Suprapubic skin (tissue), 4 donors: ENCODE data around the gene PIGS. TPM values are rescaled to one million over a fixed set of nuclear protein-coding genes. Genes with fewer than 3 reads are reported as not detected.
"Not testable (repeated sequence)": the region's sequence is repeated elsewhere in the genome, so short reads cannot be mapped to it uniquely, and the experiment has no call there.

Experiments used
- DNase-seq, 2 donors: peaks; one replicate each; pipeline ENCODE4 v3.0.0-alpha.2; 2019; ENCODE audit warnings: low spot score in 2 of 2
- H3K27ac ChIP-seq: fragments of 200-600 bp; sonication (generic); one replicate; pipeline ENCODE4 v1.5.1; 2019
- H3K27me3 ChIP-seq: fragments of 200-600 bp; sonication (generic); one replicate; pipeline ENCODE4 v1.5.1; 2019
- H3K36me3 ChIP-seq: fragments of 200-600 bp; sonication (generic); one replicate; pipeline ENCODE4 v1.5.1; 2019
- H3K4me1 ChIP-seq: fragments of 200-600 bp; sonication (generic); one replicate; pipeline ENCODE4 v1.5.1; 2019
- H3K4me3 ChIP-seq: fragments of 200-600 bp; sonication (generic); one replicate; pipeline ENCODE4 v1.5.1; 2019; ENCODE audit warnings: mild to moderate bottlenecking
- H3K9me3 ChIP-seq: fragments of 200-600 bp; sonication (generic); one replicate; pipeline ENCODE4 v1.5.1; 2019
- EP300 ChIP-seq: sonication (generic); formaldehyde crosslinking; IDR thresholded peaks from one replicate; pipeline ENCODE4 v1.6.1; 2017; ENCODE audit warnings: antibody characterized with exemption
- POLR2A ChIP-seq, 2 donors: fragments of 450-650 bp; IDR thresholded peaks; one replicate each; pipeline ENCODE4 v1.6.1; 2017; ENCODE audit warnings: antibody characterized with exemption in 2 of 2, mild to moderate bottlenecking in 2 of 2, moderate library complexity in 2 of 2
- POLR2AphosphoS5 ChIP-seq, 3 donors: sonication (generic); formaldehyde crosslinking; IDR thresholded peaks; one replicate each; pipeline ENCODE4 v1.6.1; 2017; ENCODE audit warnings: antibody characterized with exemption in 3 of 3
- WGBS: methylation state at CpG from one replicate; pipeline ENCODE4 v1.1.5; 2018; 5-methylcytosine and 5-hydroxymethylcytosine counted together
- total RNA-seq, 4 donors: library from RNA; depleted of rRNA; stranded (reverse); fragments of >200 nt; gene quantifications; one replicate each; pipeline ENCODE4 v1.1.0, GENCODE V29; 2016
- TF ChIP-seq, protein P1 (sequence below), 2 donors: fragments of 200-600 bp in 1 of 2; fragments of 450-650 bp in 1 of 2; sonication (generic) in 1 of 2; IDR thresholded peaks; one replicate each; pipeline ENCODE4 v1.5.1; 2016 to 2019; ENCODE audit warnings: antibody characterized with exemption in 2 of 2, mild to moderate bottlenecking in 1 of 2, moderate library complexity in 1 of 2

Gene PIGS
- total RNA-seq, 4 donors from 2014 or later, result 38.1 to 76.4 (median 59.2) TPM

DNA sequence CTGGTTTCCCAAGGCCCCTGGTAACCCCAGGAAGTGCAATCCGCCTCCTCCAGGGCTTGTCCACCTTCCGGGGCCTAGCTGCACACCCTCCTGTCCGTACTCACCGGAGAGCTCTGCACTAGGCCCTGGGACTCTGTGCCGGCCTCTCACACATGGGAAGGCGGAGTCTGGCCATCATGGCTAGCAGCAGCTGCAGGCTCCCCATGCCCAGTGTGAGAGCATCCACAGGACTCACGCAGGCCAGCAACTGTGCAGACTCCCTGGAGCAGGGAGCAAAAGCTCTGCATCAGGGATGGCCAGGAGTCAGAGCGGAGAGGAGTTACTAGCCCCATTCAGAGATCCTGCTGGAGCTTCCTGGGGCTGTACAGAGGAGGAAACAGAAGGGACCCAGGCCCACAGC is 44.9 kb downstream of the PIGS start:
- no peak overlapping the region for H3K27ac ChIP-seq
- H3K9me3 ChIP-seq, result no peaks in the 10 kb centered on the region
- 56% methylated on average over 5 of the region's 8 CpGs for WGBS
- H3K27me3 ChIP-seq, result no peaks in the 10 kb centered on the region
- no peaks in the 10 kb centered on the region for H3K36me3 ChIP-seq
- TF ChIP-seq EP300 (no peak), POLR2A (IDR thresholded peaks at IDR 0.05) (no peak), POLR2AphosphoS5 (IDR thresholded peaks at IDR 0.05) (no peak)
- TF ChIP-seq, protein P1, sequence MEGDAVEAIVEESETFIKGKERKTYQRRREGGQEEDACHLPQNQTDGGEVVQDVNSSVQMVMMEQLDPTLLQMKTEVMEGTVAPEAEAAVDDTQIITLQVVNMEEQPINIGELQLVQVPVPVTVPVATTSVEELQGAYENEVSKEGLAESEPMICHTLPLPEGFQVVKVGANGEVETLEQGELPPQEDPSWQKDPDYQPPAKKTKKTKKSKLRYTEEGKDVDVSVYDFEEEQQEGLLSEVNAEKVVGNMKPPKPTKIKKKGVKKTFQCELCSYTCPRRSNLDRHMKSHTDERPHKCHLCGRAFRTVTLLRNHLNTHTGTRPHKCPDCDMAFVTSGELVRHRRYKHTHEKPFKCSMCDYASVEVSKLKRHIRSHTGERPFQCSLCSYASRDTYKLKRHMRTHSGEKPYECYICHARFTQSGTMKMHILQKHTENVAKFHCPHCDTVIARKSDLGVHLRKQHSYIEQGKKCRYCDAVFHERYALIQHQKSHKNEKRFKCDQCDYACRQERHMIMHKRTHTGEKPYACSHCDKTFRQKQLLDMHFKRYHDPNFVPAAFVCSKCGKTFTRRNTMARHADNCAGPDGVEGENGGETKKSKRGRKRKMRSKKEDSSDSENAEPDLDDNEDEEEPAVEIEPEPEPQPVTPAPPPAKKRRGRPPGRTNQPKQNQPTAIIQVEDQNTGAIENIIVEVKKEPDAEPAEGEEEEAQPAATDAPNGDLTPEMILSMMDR (IDR thresholded peaks at IDR 0.05), result no peak
- no peak for DNase-seq
- no peak overlapping the region for H3K4me3 ChIP-seq
- H3K4me1 ChIP-seq, result peaks cover 56% of the 10 kb centered on the region

DNA sequence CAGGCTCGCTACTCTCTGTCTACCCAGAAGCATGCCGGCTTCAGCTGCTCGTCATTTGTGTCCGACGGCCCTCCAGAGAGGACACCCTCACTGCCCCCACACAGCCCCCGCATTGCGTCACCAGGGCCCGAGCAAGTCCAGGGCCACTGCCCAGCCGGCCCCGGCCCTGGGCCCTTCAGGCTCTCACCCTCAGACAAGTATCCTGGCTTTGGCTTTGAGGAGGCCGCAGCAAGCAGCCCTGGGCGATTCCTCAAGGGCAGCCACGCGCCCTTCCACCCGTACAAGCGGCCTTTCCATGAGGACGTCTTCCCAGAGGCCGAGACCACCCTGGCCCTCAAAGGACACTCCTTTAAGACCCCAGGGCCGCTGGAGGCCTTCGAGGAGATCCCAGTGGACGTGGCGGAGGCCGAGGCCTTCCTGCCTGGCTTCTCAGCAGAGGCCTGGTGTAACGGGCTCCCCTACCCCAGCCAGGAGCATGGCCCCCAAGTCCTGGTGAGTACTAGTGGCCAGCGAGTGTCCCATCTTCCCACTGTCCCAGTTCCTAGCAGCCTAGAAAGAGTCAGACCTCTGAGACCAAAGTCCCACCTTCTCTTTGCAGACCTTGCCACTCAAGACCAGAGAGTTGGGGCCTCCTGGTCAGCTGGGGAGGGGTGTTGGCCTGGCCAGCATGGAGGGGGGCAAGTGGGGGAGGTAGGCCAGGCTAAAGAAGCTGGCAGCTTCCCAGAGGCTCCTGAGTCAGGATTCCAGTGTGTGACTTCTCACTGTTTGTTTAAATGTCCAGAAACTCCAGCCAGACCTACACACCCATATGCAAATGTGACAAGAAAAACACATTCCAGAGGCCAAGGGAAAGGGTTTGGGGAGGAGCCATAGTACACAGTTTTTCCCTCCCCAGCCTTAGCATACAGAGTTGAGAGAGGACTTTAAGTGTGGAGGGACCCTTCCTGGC is 46.6 kb downstream of the PIGS start:
- 84% methylated on average over 23 of the region's 25 CpGs for WGBS

DNA sequence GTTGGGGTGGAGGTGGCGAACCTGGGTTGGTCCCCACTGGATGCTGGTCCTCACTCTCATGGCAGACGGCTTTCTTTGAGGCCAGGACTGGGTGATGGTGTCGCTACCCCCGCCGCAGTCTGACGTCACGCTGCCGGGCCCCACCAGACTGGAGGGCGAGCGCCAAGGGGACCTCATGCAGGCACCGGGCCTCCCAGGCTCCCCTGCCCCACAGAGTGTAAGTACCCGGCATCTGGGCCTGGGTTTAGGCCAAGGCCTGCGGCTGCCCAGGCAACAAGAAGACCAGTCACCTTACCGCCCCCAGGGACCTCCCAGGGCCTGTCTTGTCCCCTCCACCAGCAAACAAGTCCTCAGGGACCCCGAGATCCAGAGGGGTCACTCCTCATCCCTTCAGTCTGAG is 47.4 kb downstream of the PIGS start:
- 92% methylated on average over 15 of the region's 15 CpGs for WGBS
- Histone ChIP-seq H3K36me3 (no peaks in the 10 kb centered on the region), H3K4me1 (peaks cover 40% of the 10 kb centered on the region), H3K27me3 (no peaks in the 10 kb centered on the region), H3K4me3 (no peak overlapping the region), H3K9me3 (no peaks in the 10 kb centered on the region), H3K27ac (no peak overlapping the region)
- TF ChIP-seq, protein P1 (IDR thresholded peaks at IDR 0.05), result no peak
- no peak for TF ChIP-seq EP300
- no peak for TF ChIP-seq POLR2A (IDR thresholded peaks at IDR 0.05)
- no peak for DNase-seq

More for the DNA sequence above, 46.6 kb downstream of the PIGS start:
- Histone ChIP-seq H3K4me1 (peaks cover 41% of the 10 kb centered on the region), H3K27me3 (no peaks in the 10 kb centered on the region), H3K9me3 (no peaks in the 10 kb centered on the region), H3K4me3 (no peak overlapping the region), H3K27ac (peak overlapping the region; percentile 29), H3K36me3 (no peaks in the 10 kb centered on the region)
- TF ChIP-seq EP300 (no peak), POLR2AphosphoS5 (IDR thresholded peaks at IDR 0.05) (no peak), POLR2A (IDR thresholded peaks at IDR 0.05) (no peak)
- TF ChIP-seq, protein P1 (IDR thresholded peaks at IDR 0.05), result no peak
- no peak for DNase-seq

DNA sequence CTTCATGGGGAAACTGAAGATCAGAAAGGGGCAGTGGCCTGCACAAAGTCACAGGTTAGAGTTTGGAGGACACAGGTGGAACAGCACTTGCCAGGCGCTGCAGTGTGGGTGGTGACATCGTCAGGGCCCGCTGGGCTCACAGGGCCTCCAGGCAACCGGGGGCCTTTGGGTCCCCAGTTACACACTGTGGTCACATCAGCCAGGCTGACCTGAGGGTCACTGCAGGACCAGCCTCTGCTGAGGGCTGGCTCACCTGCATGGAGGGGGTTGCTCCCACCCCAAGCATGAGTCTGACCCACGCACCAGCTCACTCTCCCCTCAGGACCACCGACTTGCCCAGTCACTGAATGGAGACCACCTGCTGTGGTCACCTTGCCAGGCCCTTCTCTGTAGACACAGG is 48.1 kb downstream of the PIGS start:
- H3K4me1 ChIP-seq, result peaks cover 36% of the 10 kb centered on the region
- 79% methylated on average over 2 of the region's 6 CpGs for WGBS
- no peak overlapping the region for H3K4me3 ChIP-seq

DNA sequence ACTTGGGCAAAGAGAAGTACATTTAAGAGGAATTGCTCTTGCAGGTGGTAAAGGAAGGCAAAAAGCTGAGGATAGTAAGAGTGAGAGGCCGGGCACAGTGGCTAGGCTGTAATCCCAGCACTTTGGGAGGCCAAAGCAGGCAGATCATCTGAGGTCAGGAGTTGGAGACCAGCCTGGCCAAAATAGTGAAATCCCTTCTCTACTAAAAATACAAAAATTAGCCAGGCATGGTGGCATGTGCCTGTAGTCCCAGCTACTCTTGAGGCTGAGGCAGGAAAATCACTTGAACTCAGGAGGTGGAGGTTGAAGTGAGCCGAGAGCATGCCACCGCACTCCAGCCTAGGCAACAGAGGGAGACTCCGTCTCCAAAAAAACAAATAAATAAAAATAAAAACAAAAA is 49.0 kb downstream of the PIGS start:
- not testable (repeated sequence) for H3K36me3 ChIP-seq, H3K9me3 ChIP-seq, H3K27ac ChIP-seq, DNase-seq, H3K27me3 ChIP-seq, H3K4me3 ChIP-seq
- 85% methylated on average over 4 of the region's 4 CpGs for WGBS
- peaks cover 28% of the 10 kb centered on the region for H3K4me1 ChIP-seq

More for the DNA sequence above, 48.1 kb downstream of the PIGS start:
- Histone ChIP-seq H3K36me3 (no peaks in the 10 kb centered on the region), H3K27ac (no peak overlapping the region), H3K27me3 (no peaks in the 10 kb centered on the region), H3K9me3 (no peaks in the 10 kb centered on the region)
- no peak for DNase-seq
- TF ChIP-seq POLR2AphosphoS5 (IDR thresholded peaks at IDR 0.05), result no peak
- TF ChIP-seq, protein P1 (IDR thresholded peaks at IDR 0.05), result no peak
